ENCODE results near the gene RHBDD1.
A peak's percentile ranks its signal among the peaks of the same experiment; 100 is the strongest.

The RHBDD1 gene, protein sequence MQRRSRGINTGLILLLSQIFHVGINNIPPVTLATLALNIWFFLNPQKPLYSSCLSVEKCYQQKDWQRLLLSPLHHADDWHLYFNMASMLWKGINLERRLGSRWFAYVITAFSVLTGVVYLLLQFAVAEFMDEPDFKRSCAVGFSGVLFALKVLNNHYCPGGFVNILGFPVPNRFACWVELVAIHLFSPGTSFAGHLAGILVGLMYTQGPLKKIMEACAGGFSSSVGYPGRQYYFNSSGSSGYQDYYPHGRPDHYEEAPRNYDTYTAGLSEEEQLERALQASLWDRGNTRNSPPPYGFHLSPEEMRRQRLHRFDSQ

GRCh38 chr2:226835796-226836547 is at the start of gene RHBDD1:
TSS of gene RHBDD1 (plus strand) at chr2:226836054. CDS start at chr2:226864694, 28,640 bp downstream.
- Histone ChIP-seq H3K27me3 (ENCODE audit: control insufficient read depth, insufficient read depth, low read length) (no peaks in the 10 kb centered on the region), H3K4me1 (ENCODE audit: control insufficient read depth, insufficient read depth, low read length) (no peaks in the 10 kb centered on the region), H3K27ac (ENCODE audit: low read length) (no peak within 1 kb of the TSS), H3K4me3 (ENCODE audit: low read length) (peak within 1 kb of the TSS; percentile 41; the same call in 1 of the 2 replicates), H3K36me3 (ENCODE audit: control insufficient read depth, insufficient read depth, low read length) (no peaks in the 10 kb centered on the region), H3K9me3 (ENCODE audit: control insufficient read depth, insufficient read depth, low read length) (no peaks in the 10 kb centered on the region)
- peak; percentile 75 for DNase-seq (ENCODE audit: low read depth, low spot score)
- WGBS (ENCODE audit: insufficient coverage, insufficient read length), result no CpG with 5 or more reads among the region's 75 CpGs

DNA sequence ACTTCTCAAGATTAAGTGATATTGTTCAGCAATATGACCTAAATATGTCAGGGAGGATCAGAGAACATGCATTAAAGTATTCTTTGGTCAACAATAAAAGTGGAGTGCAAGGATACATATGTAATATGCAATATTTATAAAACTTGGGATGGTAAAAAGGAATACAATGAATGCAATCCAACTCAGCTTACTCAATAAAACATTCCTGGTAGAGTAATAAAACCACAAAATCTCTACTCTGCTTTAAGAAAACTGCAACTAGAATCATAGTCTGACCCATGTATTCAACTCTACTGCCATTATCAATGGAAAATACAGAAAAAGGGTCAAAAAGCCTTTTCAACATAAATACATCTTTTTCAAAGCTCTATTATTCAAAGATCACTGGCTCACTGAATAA is 47.8 kb upstream of the RHBDD1 start:
- no peak for DNase-seq (ENCODE audit: low read depth, low spot score)
- Histone ChIP-seq H3K27ac (ENCODE audit: low read length) (no peak overlapping the region), H3K36me3 (ENCODE audit: control insufficient read depth, insufficient read depth, low read length) (no peaks in the 10 kb centered on the region), H3K4me1 (ENCODE audit: control insufficient read depth, insufficient read depth, low read length) (peaks cover 4% of the 10 kb centered on the region), H3K27me3 (ENCODE audit: control insufficient read depth, insufficient read depth, low read length) (no peaks in the 10 kb centered on the region), H3K4me3 (ENCODE audit: low read length) (no peak overlapping the region), H3K9me3 (ENCODE audit: control insufficient read depth, insufficient read depth, low read length) (no peaks in the 10 kb centered on the region)

DNA sequence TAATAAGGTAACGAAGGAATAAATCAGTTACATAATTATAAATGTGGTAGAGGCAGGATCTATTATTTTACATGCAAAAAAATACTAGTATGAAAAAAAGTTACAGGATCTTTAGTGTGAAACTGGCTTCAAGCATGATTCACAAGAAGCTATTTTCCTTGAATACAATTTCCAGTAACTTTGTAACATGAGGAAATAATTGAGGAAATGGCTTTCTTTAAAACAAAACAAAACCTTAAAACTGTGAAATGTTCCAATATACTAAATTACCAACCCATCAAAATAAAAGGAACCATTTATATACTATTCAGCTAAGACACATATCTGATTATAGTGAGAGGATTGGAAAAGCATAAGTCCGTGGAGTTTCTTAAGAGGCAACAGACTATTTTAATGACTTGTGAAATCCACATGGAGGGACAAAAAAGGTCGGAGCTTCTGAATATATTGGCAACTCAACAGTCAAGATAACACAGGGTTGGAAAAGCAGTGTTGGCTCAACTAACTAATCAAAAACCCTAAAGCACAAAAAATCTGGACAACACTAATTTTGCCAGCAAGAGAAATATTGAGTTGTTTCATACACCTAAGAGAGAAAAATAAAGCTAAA is 46.9 kb upstream of the RHBDD1 start:
- no peak for DNase-seq (ENCODE audit: low read depth, low spot score)
- no peaks in the 10 kb centered on the region for H3K36me3 ChIP-seq (ENCODE audit: control insufficient read depth, insufficient read depth, low read length)
- no peak overlapping the region for H3K4me3 ChIP-seq (ENCODE audit: low read length)
- H3K9me3 ChIP-seq (ENCODE audit: control insufficient read depth, insufficient read depth, low read length), result no peaks in the 10 kb centered on the region
- H3K4me1 ChIP-seq (ENCODE audit: control insufficient read depth, insufficient read depth, low read length), result peaks cover 4% of the 10 kb centered on the region
- no CpG with 5 or more reads among the region's 3 CpGs for WGBS (ENCODE audit: insufficient coverage, insufficient read length)
- no peak overlapping the region for H3K27ac ChIP-seq (ENCODE audit: low read length)
- no peaks in the 10 kb centered on the region for H3K27me3 ChIP-seq (ENCODE audit: control insufficient read depth, insufficient read depth, low read length)

- H3K9me3 ChIP-seq (ENCODE audit: control insufficient read depth, insufficient read depth, low read length), result no peaks in the 10 kb centered on the region
These were observed 45.8 kb upstream of the RHBDD1 start for GRCh38 chr2:226790011-226790410.

DNA sequence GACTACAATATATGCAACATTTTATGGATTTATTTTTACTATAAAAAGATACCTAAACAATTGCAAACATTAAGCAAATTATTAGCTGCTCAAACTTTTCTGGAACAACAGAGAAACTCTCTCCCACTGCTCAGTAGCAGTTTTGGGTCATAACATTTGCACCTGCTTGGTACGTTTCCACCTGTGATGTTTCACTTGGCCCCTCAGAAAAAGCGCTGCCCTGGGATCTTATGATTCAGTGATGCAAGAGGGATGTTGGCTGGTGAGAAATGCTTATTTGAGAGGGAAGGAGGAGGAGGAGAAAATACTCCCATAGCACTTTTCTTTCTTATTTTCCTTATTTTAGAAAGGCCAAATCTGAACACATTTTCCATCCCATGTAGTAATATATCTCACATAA is 45.4 kb upstream of the RHBDD1 start:
- Histone ChIP-seq H3K36me3 (ENCODE audit: control insufficient read depth, insufficient read depth, low read length) (no peaks in the 10 kb centered on the region), H3K4me1 (ENCODE audit: control insufficient read depth, insufficient read depth, low read length) (peaks cover 7% of the 10 kb centered on the region), H3K4me3 (ENCODE audit: low read length) (no peak overlapping the region), H3K27ac (ENCODE audit: low read length) (no peak overlapping the region), H3K27me3 (ENCODE audit: control insufficient read depth, insufficient read depth, low read length) (no peaks in the 10 kb centered on the region), H3K9me3 (ENCODE audit: control insufficient read depth, insufficient read depth, low read length) (no peaks in the 10 kb centered on the region)
- no CpG with 5 or more reads among the region's 2 CpGs for WGBS (ENCODE audit: insufficient coverage, insufficient read length)
- no peak for DNase-seq (ENCODE audit: low read depth, low spot score)

More at GRCh38 chr2:226790011-226790410, 45.8 kb upstream of the RHBDD1 start:
- Histone ChIP-seq H3K4me1 (ENCODE audit: control insufficient read depth, insufficient read depth, low read length) (peaks cover 4% of the 10 kb centered on the region), H3K4me3 (ENCODE audit: low read length) (no peak overlapping the region), H3K27ac (ENCODE audit: low read length) (no peak overlapping the region), H3K27me3 (ENCODE audit: control insufficient read depth, insufficient read depth, low read length) (no peaks in the 10 kb centered on the region), H3K36me3 (ENCODE audit: control insufficient read depth, insufficient read depth, low read length) (no peaks in the 10 kb centered on the region)
- no peak for DNase-seq (ENCODE audit: low read depth, low spot score)
- no CpG with 5 or more reads among the region's 1 CpG for WGBS (ENCODE audit: insufficient coverage, insufficient read length)

DNA sequence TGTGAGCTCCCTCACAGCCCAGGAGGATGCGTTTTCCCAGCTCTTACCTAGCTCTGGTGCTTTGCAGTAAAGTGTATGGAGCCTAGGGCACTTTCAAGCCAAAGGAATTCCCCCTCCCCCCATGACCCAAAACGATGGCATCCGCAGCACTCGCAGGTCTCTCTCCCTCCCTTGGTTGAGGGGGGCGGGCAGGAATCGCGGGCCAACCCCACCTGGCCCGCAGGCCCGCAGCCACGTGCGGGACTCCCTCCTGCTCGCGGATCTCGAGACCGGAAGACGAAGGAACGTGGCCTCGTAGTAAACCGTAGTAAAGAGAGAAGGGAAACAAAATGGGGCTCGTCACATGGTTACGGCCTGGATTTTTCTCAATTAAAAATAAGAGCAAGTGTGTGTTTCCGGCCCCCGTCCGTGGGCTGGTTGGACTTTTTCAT is 44.8 kb upstream of the RHBDD1 start:
- H3K4me1 ChIP-seq (ENCODE audit: control insufficient read depth, insufficient read depth, low read length), result peaks cover 8% of the 10 kb centered on the region
- no peaks in the 10 kb centered on the region for H3K9me3 ChIP-seq (ENCODE audit: control insufficient read depth, insufficient read depth, low read length)
- DNase-seq (ENCODE audit: low read depth, low spot score), result no peak
- H3K4me3 ChIP-seq (ENCODE audit: low read length), result peak overlapping the region; percentile 51; the same call in 1 of the 2 replicates
- H3K36me3 ChIP-seq (ENCODE audit: control insufficient read depth, insufficient read depth, low read length), result no peaks in the 10 kb centered on the region
- no peak overlapping the region for H3K27ac ChIP-seq (ENCODE audit: low read length)
- H3K27me3 ChIP-seq (ENCODE audit: control insufficient read depth, insufficient read depth, low read length), result no peaks in the 10 kb centered on the region
- WGBS (ENCODE audit: insufficient coverage, insufficient read length), result no CpG with 5 or more reads among the region's 24 CpGs

GRCh38 chr2:226791487-226792081 is 44.3 kb upstream of the RHBDD1 start:
- H3K27ac ChIP-seq (ENCODE audit: low read length), result no peak overlapping the region
- WGBS (ENCODE audit: insufficient coverage, insufficient read length), result no CpG with 5 or more reads among the region's 56 CpGs
- H3K36me3 ChIP-seq (ENCODE audit: control insufficient read depth, insufficient read depth, low read length), result peaks cover 1% of the 10 kb centered on the region
- H3K27me3 ChIP-seq (ENCODE audit: control insufficient read depth, insufficient read depth, low read length), result no peaks in the 10 kb centered on the region
- peak overlapping the region; percentile 51; the same call in 1 of the 2 replicates for H3K4me3 ChIP-seq (ENCODE audit: low read length)
- peaks cover 8% of the 10 kb centered on the region for H3K4me1 ChIP-seq (ENCODE audit: control insufficient read depth, insufficient read depth, low read length)
- no peaks in the 10 kb centered on the region for H3K9me3 ChIP-seq (ENCODE audit: control insufficient read depth, insufficient read depth, low read length)
- DNase-seq (ENCODE audit: low read depth, low spot score), result no peak

DNA sequence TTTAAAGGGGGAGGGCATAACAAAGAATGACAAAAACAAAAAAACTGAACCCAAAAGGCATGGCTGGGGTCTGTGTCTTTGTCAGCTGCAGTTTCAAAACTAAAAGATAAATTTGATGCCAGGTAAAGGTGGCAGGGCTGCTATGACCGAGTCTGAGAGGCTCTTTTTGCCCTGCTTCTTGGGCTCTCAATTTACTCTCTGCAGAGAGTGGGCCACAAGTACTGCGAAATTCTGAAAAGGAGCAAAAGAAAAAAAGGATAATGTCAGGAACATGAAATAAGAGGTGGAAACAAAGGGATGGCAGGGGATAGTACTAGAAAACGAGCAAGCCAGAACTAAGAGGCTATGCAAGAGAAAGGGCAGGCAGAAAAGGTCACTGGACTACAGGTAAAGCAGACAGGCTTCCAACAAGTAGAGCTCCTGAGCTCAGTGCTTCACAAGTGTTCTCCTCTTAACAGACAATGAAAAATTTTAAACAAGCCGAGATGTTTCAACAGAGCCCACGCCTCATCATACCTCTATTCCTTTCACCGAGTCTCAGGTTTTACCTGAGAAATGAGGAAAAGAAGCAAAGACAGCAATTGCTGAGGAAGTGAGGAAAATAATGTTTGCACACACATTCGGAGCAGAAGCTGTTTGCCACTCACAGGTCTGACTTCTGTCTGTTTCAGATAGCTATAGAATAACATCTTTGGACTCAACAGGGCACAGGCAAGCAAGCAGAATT is 43.5 kb upstream of the RHBDD1 start:
- no CpG with 5 or more reads among the region's 7 CpGs for WGBS (ENCODE audit: insufficient coverage, insufficient read length)
- H3K4me1 ChIP-seq (ENCODE audit: control insufficient read depth, insufficient read depth, low read length), result peaks cover 8% of the 10 kb centered on the region
- H3K4me3 ChIP-seq (ENCODE audit: low read length), result peak overlapping the region; percentile 37; the same call in 1 of the 2 replicates
- no peaks in the 10 kb centered on the region for H3K9me3 ChIP-seq (ENCODE audit: control insufficient read depth, insufficient read depth, low read length)
- no peaks in the 10 kb centered on the region for H3K27me3 ChIP-seq (ENCODE audit: control insufficient read depth, insufficient read depth, low read length)
- DNase-seq (ENCODE audit: low read depth, low spot score), result no peak
- H3K36me3 ChIP-seq (ENCODE audit: control insufficient read depth, insufficient read depth, low read length), result peaks cover 8% of the 10 kb centered on the region
- no peak overlapping the region for H3K27ac ChIP-seq (ENCODE audit: low read length)

DNA sequence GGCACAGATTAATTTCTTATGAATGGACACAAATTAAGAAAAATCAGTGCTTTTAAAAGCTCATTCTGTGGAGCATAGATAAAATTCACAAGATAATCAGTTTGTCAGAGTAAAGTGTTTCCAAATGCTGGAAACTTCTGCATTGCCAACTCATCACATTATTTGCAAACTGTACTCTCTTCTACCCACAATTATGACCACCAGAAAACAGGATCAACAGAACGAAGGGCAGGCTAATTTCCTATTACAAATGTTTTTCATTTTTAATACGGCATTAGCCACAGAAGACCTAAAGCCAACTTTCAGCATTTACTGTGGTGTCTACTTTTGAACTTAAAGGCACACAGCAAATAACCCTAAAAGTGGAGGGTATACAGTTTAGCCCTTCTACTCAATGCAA is 42.2 kb upstream of the RHBDD1 start:
- H3K4me1 ChIP-seq (ENCODE audit: control insufficient read depth, insufficient read depth, low read length), result peaks cover 10% of the 10 kb centered on the region
- peaks cover 8% of the 10 kb centered on the region for H3K36me3 ChIP-seq (ENCODE audit: control insufficient read depth, insufficient read depth, low read length)
- no peak for DNase-seq (ENCODE audit: low read depth, low spot score)
- no peak overlapping the region for H3K4me3 ChIP-seq (ENCODE audit: low read length)
- H3K9me3 ChIP-seq (ENCODE audit: control insufficient read depth, insufficient read depth, low read length), result no peaks in the 10 kb centered on the region
- no CpG with 5 or more reads among the region's 2 CpGs for WGBS (ENCODE audit: insufficient coverage, insufficient read length)
- no peaks in the 10 kb centered on the region for H3K27me3 ChIP-seq (ENCODE audit: control insufficient read depth, insufficient read depth, low read length)
- H3K27ac ChIP-seq (ENCODE audit: low read length), result no peak overlapping the region

GRCh38 chr2:226794196-226794661 is 41.6 kb upstream of the RHBDD1 start:
- no peak overlapping the region for H3K27ac ChIP-seq (ENCODE audit: low read length)
- H3K4me3 ChIP-seq (ENCODE audit: low read length), result no peak overlapping the region
- no peaks in the 10 kb centered on the region for H3K27me3 ChIP-seq (ENCODE audit: control insufficient read depth, insufficient read depth, low read length)

More at GRCh38 chr2:226794196-226794661, 41.6 kb upstream of the RHBDD1 start:
- no peaks in the 10 kb centered on the region for H3K9me3 ChIP-seq (ENCODE audit: control insufficient read depth, insufficient read depth, low read length)
- no peak for DNase-seq (ENCODE audit: low read depth, low spot score)
- peaks cover 10% of the 10 kb centered on the region for H3K4me1 ChIP-seq (ENCODE audit: control insufficient read depth, insufficient read depth, low read length)
- H3K36me3 ChIP-seq (ENCODE audit: control insufficient read depth, insufficient read depth, low read length), result peaks cover 8% of the 10 kb centered on the region
- WGBS (ENCODE audit: insufficient coverage, insufficient read length), result no CpG with 5 or more reads among the region's 4 CpGs

Measured in iPS DF 6.9 (cell line).